Ishikawa (cell line): Measurements from ENCODE around the gene AP4M1.

ENCODE experiments used
- CEBPB ChIP-seq: IDR thresholded peaks from 2 replicates; pipeline ENCODE4 v1.6.1; 2012
- CREB1 ChIP-seq: IDR thresholded peaks from 2 replicates; pipeline ENCODE4 v1.6.1; 2012; ENCODE audit warnings: low read depth
- EGR1 ChIP-seq: IDR thresholded peaks from 2 replicates; pipeline ENCODE4 v1.6.1; 2012
- EP300 ChIP-seq: IDR thresholded peaks from 2 replicates; pipeline ENCODE4 v1.6.1; 2012; ENCODE audit warnings: borderline replicate concordance
- FOXM1 ChIP-seq: IDR thresholded peaks from 2 replicates; pipeline ENCODE4 v1.6.1; 2012; ENCODE audit warnings: low read depth, borderline replicate concordance
- MAX ChIP-seq: IDR thresholded peaks from 2 replicates; pipeline ENCODE4 v1.6.1; 2012
- NFIC ChIP-seq: IDR thresholded peaks from 2 replicates; pipeline ENCODE4 v1.6.1; 2012
- RAD21 ChIP-seq: IDR thresholded peaks from 2 replicates; pipeline ENCODE4 v1.6.1; 2012; ENCODE audit warnings: low read depth
- REST ChIP-seq: IDR thresholded peaks from 2 replicates; pipeline ENCODE4 v1.6.1; 2012; ENCODE audit warnings: low read depth, mild to moderate bottlenecking
- TAF1 ChIP-seq: IDR thresholded peaks from 2 replicates; pipeline ENCODE4 v1.6.1; 2012; ENCODE audit warnings: low read depth, mild to moderate bottlenecking
- TCF12 ChIP-seq: IDR thresholded peaks from 2 replicates; pipeline ENCODE4 v1.6.1; 2012; ENCODE audit warnings: low read depth
- TEAD4 ChIP-seq: IDR thresholded peaks from 2 replicates; pipeline ENCODE4 v1.6.1; 2012
- USF1 ChIP-seq: IDR thresholded peaks from 2 replicates; pipeline ENCODE4 v1.6.1; 2012
- YY1 ChIP-seq: IDR thresholded peaks from 2 replicates; pipeline ENCODE4 v1.6.1; 2012; ENCODE audit warnings: low read depth
- ZBTB7A ChIP-seq: IDR thresholded peaks from 2 replicates; pipeline ENCODE4 v1.6.1; 2012; ENCODE audit warnings: low read depth

The AP4M1 gene

GRCh38 chr7:100152404-100152803 is 51.0 kb downstream of the AP4M1 start:
- no peak for TF ChIP-seq YY1
- TF ChIP-seq REST = no peak
- no peak for TF ChIP-seq USF1
- TF ChIP-seq TEAD4 = no peak

- no peak for TF ChIP-seq MAX
- no peak for TF ChIP-seq CEBPB
- no peak for TF ChIP-seq EGR1
- no peak for TF ChIP-seq NFIC
- TF ChIP-seq CREB1 = no peak
- no peak for TF ChIP-seq RAD21
- no peak for TF ChIP-seq EP300
- TF ChIP-seq ZBTB7A = no peak
- TF ChIP-seq TEAD4 = no peak
- TF ChIP-seq USF1 = no peak
- TF ChIP-seq FOXM1 = no peak
- no peak for TF ChIP-seq TAF1
- TF ChIP-seq YY1 = no peak
- no peak for TF ChIP-seq REST
- TF ChIP-seq TCF12 = no peak
These were observed 51.7 kb downstream of the AP4M1 start for GRCh38 chr7:100152937-100153666.

GRCh38 chr7:100153708-100154535 is 52.5 kb downstream of the AP4M1 start:
- TF ChIP-seq CREB1 = no peak
- no peak for TF ChIP-seq RAD21
- no peak for TF ChIP-seq EP300
- no peak for TF ChIP-seq TEAD4
- TF ChIP-seq MAX = no peak

- TF ChIP-seq YY1 (no peak), USF1 (no peak), CEBPB (no peak), TAF1 (no peak), EP300 (no peak), RAD21 (no peak), CREB1 (no peak)
These were observed 53.4 kb downstream of the AP4M1 start for GRCh38 chr7:100154651-100155491.

GRCh38 chr7:100155553-100156317 is 54.3 kb downstream of the AP4M1 start:
- TF ChIP-seq CEBPB (no peak), ZBTB7A (no peak), RAD21 (no peak), TAF1 (no peak), TCF12 (no peak), MAX (no peak), NFIC (no peak), REST (no peak), EP300 (no peak), EGR1 (no peak), CREB1 (no peak), USF1 (no peak), FOXM1 (no peak), YY1 (no peak), TEAD4 (no peak)
